SK-N-SH treated with all-trans-retinoic acid at 6 μM for 48 hours (cell line): ENCODE results near the gene SMARCA4.

Experiments used
- ATAC-seq: fragments of 200-7000 bp; cut with Tn5 transposase; 3 replicates; pipeline ENCODE4 v1.9.1; 2020; ENCODE audit warnings: mild to moderate bottlenecking, moderate library complexity
- ARNTL ChIP-seq: fragments of 450-650 bp; formaldehyde crosslinking; IDR thresholded peaks from 2 replicates; pipeline ENCODE4 v1.5.0; 2020; ENCODE audit warnings: low read depth, mild to moderate bottlenecking, moderate library complexity, borderline replicate concordance
- BACH2 ChIP-seq: fragments of 250-450 bp; sonication (Bioruptor Pico); IDR thresholded peaks from 2 replicates; pipeline ENCODE4 v1.9.0; 2021; ENCODE audit warnings: mild to moderate bottlenecking, borderline replicate concordance
- CREB5 ChIP-seq: fragments of 250-450 bp; sonication (Bioruptor Pico); IDR thresholded peaks from 2 replicates; pipeline ENCODE4 v1.5.1; 2020; ENCODE audit warnings: low read depth, mild to moderate bottlenecking, moderate library complexity
- CSRNP3 ChIP-seq: fragments of 250-450 bp; sonication (Bioruptor Pico); IDR thresholded peaks from 2 replicates; pipeline ENCODE4 v1.5.1; 2021; ENCODE audit warnings: mild to moderate bottlenecking, moderate library complexity
- ESRRG ChIP-seq: fragments of 250-450 bp; sonication (Bioruptor Pico); IDR thresholded peaks from 2 replicates; pipeline ENCODE4 v1.6.1; 2021; ENCODE audit warnings: mild to moderate bottlenecking
- ISL1 ChIP-seq: fragments of 250-450 bp; sonication (Bioruptor Pico); IDR thresholded peaks from 2 replicates; pipeline ENCODE4 v2.1.2; 2022; ENCODE audit warnings: mild to moderate bottlenecking, moderate library complexity
- OSR1 ChIP-seq: fragments of 250-450 bp; sonication (Bioruptor Pico); IDR thresholded peaks from 2 replicates; pipeline ENCODE4 v1.8.0; 2022; ENCODE audit warnings: moderate library complexity, mild to moderate bottlenecking, inconsistent platforms
- PATZ1 ChIP-seq: fragments of 250-450 bp; sonication (Bioruptor Pico); IDR thresholded peaks from 2 replicates; pipeline ENCODE4 v1.8.0; 2020; ENCODE audit warnings: mild to moderate bottlenecking, moderate library complexity, borderline replicate concordance
- POU6F1 ChIP-seq: fragments of 250-450 bp; sonication (Bioruptor Pico); IDR thresholded peaks from 2 replicates; pipeline ENCODE4 v1.8.0; 2021; ENCODE audit warnings: low read depth, mild to moderate bottlenecking, moderate library complexity, borderline replicate concordance
- PPARA ChIP-seq: fragments of 250-450 bp; sonication (Bioruptor Pico); IDR thresholded peaks from 2 replicates; pipeline ENCODE4 v1.5.0; 2020; ENCODE audit warnings: mild to moderate bottlenecking, borderline replicate concordance
- RARB ChIP-seq: fragments of 250-450 bp; sonication (Bioruptor Pico); IDR thresholded peaks from 2 replicates; pipeline ENCODE4 v1.8.0; 2021; ENCODE audit warnings: mild to moderate bottlenecking, moderate library complexity
- SNAI2 ChIP-seq: fragments of 250-450 bp; sonication (Bioruptor Pico); IDR thresholded peaks from 2 replicates; pipeline ENCODE4 v1.5.0; 2020; ENCODE audit warnings: mild to moderate bottlenecking, moderate library complexity
- TOX ChIP-seq: fragments of 250-450 bp; sonication (Bioruptor Pico); IDR thresholded peaks from 2 replicates; pipeline ENCODE4 v1.8.0; 2021; ENCODE audit warnings: mild to moderate bottlenecking, moderate library complexity, borderline replicate concordance
- ZC3H10 ChIP-seq: fragments of 250-450 bp; sonication (Bioruptor Pico); IDR thresholded peaks from 2 replicates; pipeline ENCODE4 v1.5.1; 2021; ENCODE audit warnings: mild to moderate bottlenecking, moderate library complexity
- ZFP30 ChIP-seq: fragments of 450-650 bp; formaldehyde crosslinking; IDR thresholded peaks from 2 replicates; pipeline ENCODE4 v1.5.0; 2022; ENCODE audit warnings: mild to moderate bottlenecking, moderate library complexity
- ZNF565 ChIP-seq: fragments of 450-650 bp; formaldehyde crosslinking; conservative IDR thresholded peaks from 2 replicates; pipeline ENCODE4 v1.5.0; 2020; ENCODE audit warnings: low read depth, mild to moderate bottlenecking, moderate library complexity
- ZNF70 ChIP-seq: fragments of 450-650 bp; formaldehyde crosslinking; IDR thresholded peaks from 2 replicates; pipeline ENCODE4 v1.5.0; 2020; ENCODE audit warnings: mild to moderate bottlenecking, moderate library complexity
- ZNF8 ChIP-seq: fragments of 450-650 bp; formaldehyde crosslinking; IDR thresholded peaks from 2 replicates; pipeline ENCODE4 v1.5.0; 2020; ENCODE audit warnings: mild to moderate bottlenecking, moderate library complexity
- TF ChIP-seq, protein P1 (sequence below): fragments of 250-450 bp; sonication (Bioruptor Pico); IDR thresholded peaks from 2 replicates; pipeline ENCODE4 v1.5.0; 2020; ENCODE audit warnings: mild to moderate bottlenecking, moderate library complexity

SMARCA4 gene

GRCh38 chr19:11019262-11019661 is 58.4 kb downstream of the SMARCA4 start:
- ATAC-seq: no peak
- TF ChIP-seq ZFP30 (CRISPR knock-in tag) (no peak), TOX (no peak), CSRNP3 (no peak), SNAI2 (CRISPR knock-in tag) (no peak), ESRRG (CRISPR knock-in tag) (no peak), OSR1 (CRISPR knock-in tag) (no peak), POU6F1 (CRISPR knock-in tag) (no peak), CREB5 (CRISPR knock-in tag) (no peak), ZC3H10 (CRISPR knock-in tag) (no peak), PPARA (no peak), ZNF70 (no peak), BACH2 (no peak)
- TF ChIP-seq, protein P1, sequence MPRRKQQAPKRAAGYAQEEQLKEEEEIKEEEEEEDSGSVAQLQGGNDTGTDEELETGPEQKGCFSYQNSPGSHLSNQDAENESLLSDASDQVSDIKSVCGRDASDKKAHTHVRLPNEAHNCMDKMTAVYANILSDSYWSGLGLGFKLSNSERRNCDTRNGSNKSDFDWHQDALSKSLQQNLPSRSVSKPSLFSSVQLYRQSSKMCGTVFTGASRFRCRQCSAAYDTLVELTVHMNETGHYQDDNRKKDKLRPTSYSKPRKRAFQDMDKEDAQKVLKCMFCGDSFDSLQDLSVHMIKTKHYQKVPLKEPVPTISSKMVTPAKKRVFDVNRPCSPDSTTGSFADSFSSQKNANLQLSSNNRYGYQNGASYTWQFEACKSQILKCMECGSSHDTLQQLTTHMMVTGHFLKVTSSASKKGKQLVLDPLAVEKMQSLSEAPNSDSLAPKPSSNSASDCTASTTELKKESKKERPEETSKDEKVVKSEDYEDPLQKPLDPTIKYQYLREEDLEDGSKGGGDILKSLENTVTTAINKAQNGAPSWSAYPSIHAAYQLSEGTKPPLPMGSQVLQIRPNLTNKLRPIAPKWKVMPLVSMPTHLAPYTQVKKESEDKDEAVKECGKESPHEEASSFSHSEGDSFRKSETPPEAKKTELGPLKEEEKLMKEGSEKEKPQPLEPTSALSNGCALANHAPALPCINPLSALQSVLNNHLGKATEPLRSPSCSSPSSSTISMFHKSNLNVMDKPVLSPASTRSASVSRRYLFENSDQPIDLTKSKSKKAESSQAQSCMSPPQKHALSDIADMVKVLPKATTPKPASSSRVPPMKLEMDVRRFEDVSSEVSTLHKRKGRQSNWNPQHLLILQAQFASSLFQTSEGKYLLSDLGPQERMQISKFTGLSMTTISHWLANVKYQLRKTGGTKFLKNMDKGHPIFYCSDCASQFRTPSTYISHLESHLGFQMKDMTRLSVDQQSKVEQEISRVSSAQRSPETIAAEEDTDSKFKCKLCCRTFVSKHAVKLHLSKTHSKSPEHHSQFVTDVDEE (CRISPR knock-in tag): no peak

GRCh38 chr19:11019824-11020223 is 59.0 kb downstream of the SMARCA4 start:
- no peak for ATAC-seq
- TF ChIP-seq CSRNP3: no peak
- TF ChIP-seq CREB5 (CRISPR knock-in tag): no peak
- no peak for TF ChIP-seq ZFP30 (CRISPR knock-in tag)
- TF ChIP-seq RARB (CRISPR knock-in tag): no peak
- TF ChIP-seq PPARA: no peak
- no peak for TF ChIP-seq BACH2
- TF ChIP-seq ZNF8 (CRISPR knock-in tag): no peak
- no peak for TF ChIP-seq ARNTL
- TF ChIP-seq ISL1 (CRISPR knock-in tag): no peak
- TF ChIP-seq TOX: no peak
- TF ChIP-seq ZNF565 (CRISPR knock-in tag): no peak
- TF ChIP-seq POU6F1 (CRISPR knock-in tag): no peak
- TF ChIP-seq ZC3H10 (CRISPR knock-in tag): no peak
- no peak for TF ChIP-seq PATZ1 (CRISPR knock-in tag)
- TF ChIP-seq OSR1 (CRISPR knock-in tag): no peak
- no peak for TF ChIP-seq SNAI2 (CRISPR knock-in tag)
- TF ChIP-seq ESRRG (CRISPR knock-in tag): no peak
